Stimulated activated CD4-positive, alpha-beta T cell treated with anti-CD3 and anti-CD28 coated beads, TNF-alpha, amount 100 ng/mL, for 48 hours (primary cell): ENCODE measurements around the gene SERPINB6.
A peak's percentile ranks its signal among the peaks of the same experiment; 100 is the strongest.
"Not testable (repeated sequence)": the region's sequence is repeated elsewhere in the genome, so short reads cannot be mapped to it uniquely, and the experiment has no call there.

ENCODE experiments used
- DNase-seq, 3 donors: peaks; one replicate each; pipeline ENCODE4 v3.0.0-alpha.2; 2020; ENCODE audit warnings: low read depth in 3 of 3

SERPINB6 gene

DNA sequence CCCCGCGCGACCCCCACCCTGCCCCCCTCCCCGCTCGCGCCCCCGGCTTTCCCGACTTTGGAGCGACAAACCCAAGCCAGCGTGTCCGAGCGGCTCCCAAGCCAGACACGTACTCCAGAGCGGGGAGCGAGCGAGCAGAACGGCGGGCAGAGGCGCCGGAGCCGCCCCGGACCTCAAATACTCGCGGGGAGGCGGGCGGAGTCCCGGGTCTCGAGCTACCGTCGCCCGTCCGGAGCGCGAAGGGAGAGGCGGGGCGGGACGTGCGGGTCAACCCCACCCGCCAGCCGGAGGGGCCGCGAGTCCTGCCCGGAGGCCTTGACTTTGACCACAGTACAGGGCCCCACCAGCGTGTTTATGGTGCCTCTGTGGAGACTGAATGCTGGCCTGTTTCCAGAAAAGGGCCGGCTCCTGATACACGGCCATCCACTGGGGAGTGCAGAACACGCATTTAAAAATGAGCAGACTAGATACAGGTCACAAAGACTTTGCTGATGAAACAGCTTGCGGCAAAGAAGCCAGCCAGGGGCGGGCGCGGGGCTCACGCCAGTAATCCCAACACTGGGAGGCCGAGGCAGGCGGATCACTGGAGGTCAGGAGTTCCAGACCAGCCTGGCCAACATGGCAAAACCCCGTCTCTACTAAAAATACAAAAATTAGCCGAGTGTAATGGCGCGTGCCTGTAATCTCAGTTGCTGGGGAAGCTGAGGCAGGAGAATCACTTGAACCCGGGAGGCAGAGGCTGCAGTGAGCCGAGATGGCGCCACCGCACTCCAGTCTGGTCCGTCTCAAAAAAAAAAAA is at the start of gene SERPINB6:
Gene SERPINB6, minus strand, starts transcription at position 148 of the 799 bp plus-strand sequence. CDS start 12,235 bp downstream, outside the sequence.
- peak in 1 of 3 donors; percentile 41 for DNase-seq

DNA sequence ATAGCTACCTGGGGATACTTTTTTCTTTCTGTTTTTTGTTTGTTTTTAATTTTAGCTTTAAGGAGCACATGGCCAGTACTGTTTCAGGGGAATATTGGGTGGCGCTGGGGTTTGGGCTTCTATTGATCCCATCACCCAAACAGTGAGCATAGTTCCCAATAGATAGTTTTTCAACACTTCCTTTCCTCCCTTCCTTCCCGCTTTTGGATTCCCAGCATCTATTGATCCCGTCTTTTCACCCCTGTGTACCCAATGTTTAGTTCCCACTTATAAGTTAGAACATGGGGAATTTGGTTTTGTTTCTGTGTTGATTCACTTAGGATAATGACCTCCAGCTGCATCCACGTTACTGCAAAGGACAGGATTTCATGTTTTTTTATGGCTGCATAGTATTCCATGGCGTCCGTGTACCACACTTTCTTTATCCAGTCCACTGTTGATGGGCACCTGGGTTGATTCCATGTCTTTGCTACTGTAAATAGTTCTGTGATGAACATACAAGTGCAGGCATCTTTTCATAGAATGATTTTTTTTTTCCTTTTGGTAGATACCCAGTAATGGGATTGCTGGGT is 48.5 kb upstream of the SERPINB6 start:
- no peak for DNase-seq

DNA sequence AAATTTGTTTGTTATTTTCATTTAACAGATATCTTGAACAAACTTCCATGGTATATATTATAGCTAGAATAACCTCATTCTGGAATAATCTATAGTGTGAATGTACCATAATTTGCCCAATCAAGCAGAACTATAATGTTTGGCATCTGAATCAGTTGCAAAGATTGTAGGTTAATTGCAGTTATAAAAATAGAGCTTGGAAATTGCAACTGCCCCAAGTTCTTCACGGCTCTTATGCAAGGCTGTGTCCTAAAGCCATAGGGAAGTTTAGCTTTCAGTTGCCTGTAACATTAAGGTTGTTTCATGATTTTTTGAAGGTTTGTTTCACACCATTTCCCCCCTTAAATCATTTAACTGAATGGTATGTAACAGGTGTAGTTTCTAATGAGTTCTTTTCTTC is 47.7 kb upstream of the SERPINB6 start:
- no peak for DNase-seq

DNA sequence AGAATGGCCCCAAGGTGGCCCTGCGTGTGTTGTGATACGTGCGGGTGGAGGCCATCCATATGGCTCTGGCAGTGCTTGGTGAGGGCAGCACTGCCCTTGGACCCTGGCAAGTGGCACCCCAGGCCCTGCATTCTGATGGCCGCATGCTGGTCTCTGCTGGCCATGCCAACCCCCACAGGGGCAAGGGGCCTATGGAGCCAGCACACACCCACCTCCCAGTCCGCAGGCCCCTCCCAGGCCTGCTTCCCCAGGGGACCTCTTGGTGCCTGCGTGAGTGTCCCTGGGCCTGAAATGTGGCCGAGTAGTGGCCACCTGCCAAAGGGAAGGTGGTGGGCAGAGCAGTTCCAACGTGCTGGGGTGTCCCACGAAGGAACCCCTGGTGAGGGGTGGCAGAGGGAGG is 45.9 kb upstream of the SERPINB6 start:
- DNase-seq: no peak

DNA sequence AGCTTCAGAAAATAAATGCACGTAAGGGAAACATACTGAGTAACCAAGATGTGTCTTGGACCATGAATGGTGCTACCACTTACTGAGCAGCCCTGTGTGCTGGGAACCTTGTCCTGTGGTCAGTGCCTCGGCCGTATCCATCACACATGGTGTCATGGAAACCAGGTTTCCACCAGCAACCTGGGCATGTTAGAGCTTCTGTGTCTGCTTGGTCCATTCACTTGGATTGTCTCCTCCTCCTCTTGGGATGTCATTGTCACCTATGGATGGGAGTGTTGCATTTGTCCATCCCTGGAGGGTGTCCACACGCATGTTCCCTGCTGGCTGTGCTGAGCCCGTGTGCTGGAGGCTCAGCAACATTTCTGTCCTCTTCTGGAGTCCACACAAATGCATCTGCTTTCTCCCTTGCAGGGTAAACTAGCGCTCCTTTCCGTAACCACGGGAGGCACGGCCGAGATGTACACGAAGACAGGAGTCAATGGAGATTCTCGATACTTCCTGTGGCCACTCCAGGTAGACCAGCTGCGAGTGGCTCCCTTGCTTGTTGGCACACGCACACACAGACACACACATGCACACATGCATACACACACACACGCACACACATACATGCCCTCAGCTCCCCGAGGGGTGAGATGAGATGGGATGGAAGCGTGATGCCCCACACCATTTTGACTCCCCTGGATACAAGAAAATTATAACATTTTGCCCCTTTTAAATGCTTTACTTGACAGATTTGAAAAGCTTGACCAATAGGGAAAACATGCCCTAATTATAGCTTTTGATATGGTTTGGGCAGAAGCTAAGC is 45.3 kb upstream of the SERPINB6 start:
- DNase-seq: no peak

DNA sequence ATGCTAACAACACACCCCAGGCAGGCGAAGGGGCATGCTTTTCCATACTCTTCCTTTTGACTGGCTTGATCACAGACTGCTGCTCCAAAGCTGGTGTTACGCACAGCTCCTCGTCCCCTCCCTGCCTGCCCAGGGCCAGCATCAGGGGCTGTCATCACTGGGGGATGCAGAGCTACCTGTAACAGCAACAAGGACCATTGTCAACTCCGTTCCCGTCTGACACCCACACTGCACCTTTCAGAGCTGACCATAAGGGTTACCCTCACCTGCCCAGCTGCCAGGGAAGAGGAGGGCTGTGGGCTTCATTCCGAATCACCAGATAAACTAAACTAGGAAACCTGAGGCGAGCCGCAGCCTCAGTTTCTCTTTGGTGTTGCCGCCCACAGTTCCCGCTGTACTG is 43.8 kb upstream of the SERPINB6 start:
- DNase-seq: no peak

DNA sequence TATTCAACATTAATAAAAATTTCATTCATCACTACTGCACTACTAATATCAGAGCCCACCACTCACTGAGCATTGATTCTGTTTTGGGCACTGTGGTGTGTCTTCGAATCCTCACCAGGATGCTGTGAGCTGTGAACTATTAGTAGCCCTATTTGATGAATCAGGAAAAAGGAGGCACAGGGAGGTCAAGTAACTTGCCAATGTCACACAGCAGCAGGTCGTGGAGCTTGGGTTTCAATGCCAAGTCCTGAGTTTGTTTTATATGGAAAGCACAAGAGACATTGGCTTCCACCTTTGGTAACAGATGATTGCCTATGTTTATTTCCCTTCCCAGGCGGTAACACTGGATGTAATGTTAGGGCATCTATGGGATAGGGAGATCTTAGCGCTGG is 43.3 kb upstream of the SERPINB6 start:
- no peak for DNase-seq

DNA sequence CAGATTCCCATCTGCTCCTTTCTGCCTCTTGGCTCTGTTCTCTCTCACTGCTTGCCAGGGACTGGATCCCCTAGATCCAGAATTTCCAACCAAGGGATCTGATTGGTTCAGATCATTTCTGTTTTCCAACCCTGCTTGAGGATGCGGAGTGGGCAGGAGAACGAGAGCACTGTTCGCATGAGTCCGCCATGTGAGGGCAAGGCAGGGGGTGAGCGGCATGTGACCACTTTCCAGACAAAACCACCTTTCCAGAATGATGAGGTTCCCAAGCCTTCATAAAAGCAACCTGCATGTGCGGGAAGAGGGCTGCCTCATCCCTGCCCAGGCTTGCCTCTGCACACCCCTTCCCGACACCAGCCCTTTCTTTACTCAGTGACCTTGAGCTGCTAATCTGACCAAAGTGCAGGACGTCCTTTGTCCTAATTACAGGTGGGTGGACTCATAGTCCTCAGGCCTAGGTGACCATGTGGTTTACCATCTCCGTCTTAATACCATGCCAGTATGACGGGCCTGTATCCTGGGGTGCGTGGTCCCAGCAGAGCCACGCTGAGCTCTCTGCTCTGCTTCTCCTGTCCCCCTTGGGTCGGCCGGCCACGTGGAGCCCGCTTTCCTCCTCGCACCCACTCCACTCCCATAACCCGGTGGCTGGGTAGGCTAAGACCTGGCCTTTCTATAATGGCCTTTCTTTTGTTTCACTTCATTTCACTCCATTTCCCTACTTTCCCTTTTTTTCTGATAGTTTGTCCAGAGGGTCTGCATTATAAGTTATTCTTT is 42.7 kb upstream of the SERPINB6 start:
- DNase-seq: no peak

DNA sequence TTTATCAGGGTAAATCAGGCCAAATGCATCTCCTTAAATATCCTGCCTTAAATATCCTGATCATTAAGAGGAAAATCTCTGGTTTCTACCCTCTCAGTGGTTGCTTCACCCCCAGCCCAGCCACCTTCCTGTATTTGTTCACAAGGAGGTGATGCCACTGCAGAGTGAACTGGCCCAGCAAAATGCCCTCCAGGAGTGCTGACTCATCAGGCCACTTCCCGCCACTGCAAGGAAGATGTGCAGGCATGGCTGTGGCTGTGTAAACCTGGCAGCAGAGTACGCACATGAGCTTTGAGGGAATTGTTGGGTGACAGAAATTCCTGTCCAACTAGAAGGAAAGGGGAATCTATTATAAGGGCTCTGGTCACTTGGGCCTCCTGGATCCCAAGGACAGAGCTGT is 42.1 kb upstream of the SERPINB6 start:
- DNase-seq: no peak

DNA sequence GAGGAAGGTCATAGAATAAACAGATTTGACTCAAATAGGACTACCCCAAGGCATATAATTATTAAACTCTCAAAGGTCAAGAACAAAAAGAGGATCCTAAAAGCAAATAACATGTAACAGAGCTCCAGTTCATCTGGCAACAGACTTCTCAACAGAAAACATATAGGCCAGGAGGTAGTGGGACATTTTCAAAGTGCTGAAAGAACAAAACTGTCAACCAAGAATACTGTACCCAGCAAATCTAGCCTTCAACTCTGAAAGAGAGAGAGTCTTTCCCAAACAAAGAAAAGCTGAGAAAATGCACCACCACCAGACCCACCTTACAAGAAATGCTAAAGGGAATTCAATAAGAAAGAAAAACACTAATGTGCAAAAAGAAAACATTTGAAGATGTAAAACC is 40.2 kb upstream of the SERPINB6 start:
- DNase-seq: no peak

DNA sequence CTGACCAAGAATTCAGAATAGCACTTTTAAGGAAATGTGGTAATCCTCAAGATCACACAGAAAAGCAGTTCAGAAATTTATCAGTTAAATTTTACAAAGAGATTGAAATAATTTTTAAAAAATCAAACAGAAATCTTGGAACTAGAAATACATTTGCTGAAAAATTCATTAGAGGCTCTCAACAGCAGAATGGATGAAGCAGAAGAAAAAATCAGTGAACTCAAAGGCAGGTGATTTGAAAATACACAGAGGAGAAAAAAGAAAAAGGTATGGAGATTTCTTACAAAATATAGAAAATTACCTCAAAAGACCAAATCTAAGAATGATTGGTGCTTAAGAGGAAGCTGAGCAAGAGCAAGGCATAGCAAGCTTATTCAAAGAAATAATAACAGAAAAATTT is 39.8 kb upstream of the SERPINB6 start:
- DNase-seq: no peak

DNA sequence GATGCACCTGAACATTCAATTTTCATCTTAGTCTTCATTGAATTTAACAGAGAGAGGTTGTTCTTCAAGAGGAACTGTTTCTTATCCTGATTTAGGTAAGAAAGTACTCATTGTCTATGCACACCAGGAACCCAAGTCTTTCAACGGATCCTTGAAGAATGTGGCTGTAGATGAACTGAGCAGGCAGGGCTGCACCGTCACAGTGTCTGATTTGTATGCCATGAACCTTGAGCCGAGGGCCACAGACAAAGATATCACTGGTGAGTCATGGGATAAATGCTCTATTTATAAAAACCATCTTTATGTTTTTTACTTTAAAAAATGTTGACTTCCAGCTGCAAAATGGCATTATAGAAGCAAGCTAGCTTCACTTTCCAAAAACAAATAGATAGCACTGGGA is 38.6 kb upstream of the SERPINB6 start:
- DNase-seq: no peak

DNA sequence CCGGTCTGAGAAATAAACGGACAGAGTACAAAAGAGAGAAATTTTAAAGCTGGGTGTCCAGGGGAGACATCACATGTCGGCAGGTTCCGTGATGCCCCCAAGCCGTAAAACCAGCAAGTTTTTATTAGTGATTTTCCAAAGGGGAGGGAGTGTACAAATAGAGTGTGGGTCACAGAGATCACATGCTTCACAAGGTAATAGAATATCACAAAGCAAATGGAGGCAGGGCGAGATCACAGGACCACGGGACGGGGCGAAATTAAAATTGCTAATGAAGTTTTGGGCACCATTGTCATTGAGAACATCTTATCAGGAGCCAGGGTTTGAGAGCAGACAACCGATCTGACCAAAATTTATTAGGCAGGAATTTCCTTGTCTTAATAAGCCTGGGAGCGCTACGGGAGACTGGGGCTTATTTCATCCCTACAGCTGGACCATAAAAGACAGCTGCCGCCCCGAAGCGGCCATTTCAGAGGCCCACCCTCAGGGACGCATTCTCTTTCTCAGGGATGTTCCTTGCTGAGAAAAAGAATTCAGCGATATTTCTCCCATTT is 37.4 kb upstream of the SERPINB6 start:
- not testable (repeated sequence) for DNase-seq

DNA sequence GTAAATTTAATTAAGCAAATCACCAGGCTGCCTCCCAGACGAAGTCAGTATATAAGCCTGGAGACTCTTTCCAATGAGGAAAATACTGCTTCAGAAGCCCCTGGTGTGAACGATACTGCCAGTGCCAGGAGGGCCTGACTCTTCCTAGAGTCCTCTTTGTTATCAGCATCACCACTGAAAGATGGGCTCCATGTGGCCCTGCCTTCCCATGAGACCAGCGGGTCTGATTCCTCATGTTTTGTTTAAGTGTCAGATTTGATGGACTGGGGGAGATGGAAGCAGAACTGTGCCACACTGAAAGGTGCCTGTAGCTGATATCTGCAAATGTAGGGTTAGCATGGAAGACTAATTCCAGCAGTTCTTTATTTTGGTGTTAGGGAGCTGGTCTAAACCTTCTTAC is 36.2 kb upstream of the SERPINB6 start:
- no peak for DNase-seq

DNA sequence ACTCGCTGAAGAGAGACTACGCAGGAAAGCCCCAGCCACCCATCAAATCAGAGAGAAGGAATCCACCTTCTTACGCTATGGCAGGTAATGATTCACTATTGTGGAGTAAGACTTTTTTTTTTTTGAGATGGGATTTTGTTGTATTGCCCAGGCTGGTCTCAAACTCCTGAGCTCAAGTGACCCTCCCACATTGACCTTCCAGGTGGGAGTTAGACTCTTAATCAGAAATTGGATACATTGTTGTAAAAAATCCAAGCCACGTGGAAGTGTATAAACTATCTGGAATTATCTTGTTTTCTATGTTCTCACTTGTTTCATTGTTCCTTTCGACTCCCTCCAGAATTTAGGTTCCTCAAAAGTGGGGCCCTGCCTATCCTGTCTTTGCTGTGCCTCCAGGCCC is 35.1 kb upstream of the SERPINB6 start:
- no peak for DNase-seq

DNA sequence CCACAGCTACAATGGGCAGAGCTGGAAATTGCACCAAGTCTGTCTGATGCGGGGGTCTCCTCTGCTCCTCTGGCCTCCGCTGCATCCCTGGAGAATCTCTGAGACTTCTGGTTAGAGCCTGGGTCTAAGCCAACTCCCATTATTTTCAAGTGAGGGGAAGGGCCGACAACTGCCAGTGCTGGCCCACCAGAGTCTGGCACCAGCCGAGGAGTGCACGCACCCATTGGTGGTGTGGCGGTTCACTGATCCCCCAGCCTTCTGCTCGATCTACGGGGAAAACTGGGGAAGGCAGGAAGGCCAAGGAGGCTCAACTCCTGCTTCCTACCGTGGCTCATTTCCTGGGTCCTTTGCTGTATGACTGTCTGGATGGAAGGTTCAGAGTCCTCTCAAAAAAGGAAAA is 34.5 kb upstream of the SERPINB6 start:
- DNase-seq: no peak

DNA sequence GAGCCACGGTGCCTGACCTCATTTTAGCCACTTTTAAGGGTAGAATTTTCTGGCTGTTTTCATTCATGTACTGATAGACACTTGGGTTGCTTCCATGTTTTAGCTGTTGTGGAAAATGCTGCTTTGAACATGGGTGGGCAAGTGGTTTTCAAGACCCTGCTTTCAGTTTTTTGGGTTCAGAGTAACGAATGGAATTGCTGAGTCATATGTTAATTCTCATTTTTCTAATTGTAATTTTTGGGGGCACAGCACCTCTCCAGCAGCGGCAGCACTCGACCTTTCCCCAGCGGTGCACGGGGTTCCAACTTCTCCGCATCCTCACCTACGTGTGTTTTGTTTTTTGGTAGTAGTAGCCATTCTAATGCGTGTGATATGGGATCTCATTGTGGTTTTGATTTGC is 33.7 kb upstream of the SERPINB6 start:
- no peak for DNase-seq

DNA sequence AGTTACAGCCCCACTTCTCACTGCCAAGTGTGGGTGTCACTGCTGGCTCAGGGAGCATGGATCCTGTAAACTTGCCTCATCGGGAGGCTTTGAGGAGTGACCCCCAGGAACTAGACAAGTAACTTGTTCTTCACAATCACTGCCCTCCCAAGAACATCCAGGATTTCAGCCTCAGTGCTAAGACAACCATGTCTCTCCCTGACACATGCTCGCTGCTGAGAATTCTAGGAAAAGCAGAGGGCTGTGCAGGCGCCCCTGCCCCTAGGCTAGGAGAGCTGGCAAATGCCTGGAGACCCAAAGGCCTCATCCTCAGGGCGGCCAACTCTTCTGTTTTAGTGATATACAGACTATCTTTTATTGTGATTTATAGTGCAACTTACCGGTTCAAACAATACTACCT is 31.9 kb upstream of the SERPINB6 start:
- DNase-seq: not testable (repeated sequence)

DNA sequence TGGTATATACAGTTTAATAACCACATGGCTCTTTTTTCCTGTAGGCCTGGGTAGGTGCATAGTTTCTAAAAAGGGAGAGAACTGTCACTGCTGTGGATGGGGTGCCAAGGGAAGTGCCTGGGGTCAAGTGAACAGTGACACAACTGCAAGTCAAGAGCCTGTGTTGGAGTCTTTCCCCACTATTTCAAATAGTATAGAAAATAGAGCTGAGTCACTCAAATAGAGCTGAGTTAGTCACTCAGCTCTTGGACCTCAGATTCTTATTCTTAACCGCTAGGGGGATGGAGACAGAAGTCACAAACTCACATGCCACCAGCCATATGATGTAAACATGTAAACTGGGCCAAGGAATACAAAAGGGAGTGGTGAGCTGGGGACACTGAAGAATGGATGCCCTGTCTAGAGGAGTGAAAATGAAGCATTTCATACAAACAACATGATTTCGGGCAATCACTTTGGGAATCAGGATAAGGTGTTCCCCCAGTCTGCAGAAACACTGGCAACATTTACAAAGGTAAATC is 30.5 kb upstream of the SERPINB6 start:
- no peak for DNase-seq

DNA sequence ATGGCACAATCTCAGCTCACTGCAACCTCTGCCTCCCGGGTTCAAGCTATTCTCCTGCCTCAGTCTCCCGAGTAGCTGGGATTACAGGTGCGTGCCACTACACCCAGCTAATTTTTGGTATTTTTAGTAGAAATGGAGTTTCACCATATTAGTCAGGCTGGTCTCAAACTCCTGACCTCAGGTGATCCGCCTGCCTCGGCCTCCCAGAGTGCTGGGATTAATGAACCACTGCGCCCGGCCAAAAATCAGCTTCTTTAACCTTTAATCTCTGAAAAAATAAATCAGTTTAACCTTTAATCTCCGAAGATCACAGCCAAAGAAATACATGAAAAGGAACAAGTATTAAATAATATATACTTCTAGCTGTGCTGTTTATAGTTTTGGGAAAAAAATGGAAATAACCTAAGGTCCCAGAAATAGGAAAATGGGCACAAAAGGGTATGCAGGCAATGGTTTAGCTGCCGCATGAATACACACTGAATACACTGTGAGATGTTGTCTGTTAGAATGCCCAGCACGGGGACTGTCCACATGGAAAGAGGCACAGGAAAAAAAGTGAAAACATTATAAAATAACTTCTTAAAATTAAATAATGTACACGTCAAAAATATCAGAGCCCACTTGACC is 29.9 kb upstream of the SERPINB6 start:
- DNase-seq: no peak
